Fibroblast of gingiva (primary cell): Measurements from ENCODE around the gene BSCL2.
"Not testable (repeated sequence)": the region's sequence is repeated elsewhere in the genome, so short reads cannot be mapped to it uniquely, and the experiment has no call there.

Source experiments
- DNase-seq: peaks from one replicate; pipeline ENCODE4 v3.0.0-alpha.2; 2011; ENCODE audit warnings: low read depth

The BSCL2 gene

GRCh38 chr11:62707277-62707861, at the start of gene BSCL2, which contains the start of gene GNG3:
Gene BSCL2, minus strand, starts transcription at chr11:62707424. Its CDS starts 229 bp downstream, at chr11:62707195.
Gene GNG3, plus strand, starts transcription at chr11:62707676. Its CDS starts 620 bp downstream, at chr11:62708296.
- no peak for DNase-seq

- DNase-seq: no peak
These were observed 47.9 kb upstream of the BSCL2 start for GRCh38 chr11:62755086-62755615.

- peak; percentile 99 for DNase-seq
These were observed 46.7 kb upstream of the BSCL2 start, which contains the start of gene ZBTB3 for GRCh38 chr11:62753736-62754603. Gene ZBTB3, minus strand, starts transcription at chr11:62754160. Its CDS starts 496 bp downstream, at chr11:62753664.

- no peak for DNase-seq
These were observed 45.9 kb upstream of the BSCL2 start for GRCh38 chr11:62752994-62753735.

GRCh38 chr11:62752177-62752785, 45.1 kb upstream of the BSCL2 start:
- DNase-seq: no peak

GRCh38 chr11:62749931-62750330, 42.7 kb upstream of the BSCL2 start:
- not testable (repeated sequence) for DNase-seq

GRCh38 chr11:62747475-62748160, 40.4 kb upstream of the BSCL2 start:
- no peak for DNase-seq

- DNase-seq: no peak
These were observed 30.0 kb upstream of the BSCL2 start for GRCh38 chr11:62737196-62737595.

GRCh38 chr11:62732830-62733229, 25.6 kb upstream of the BSCL2 start:
- DNase-seq: peak; percentile 64

- not testable (repeated sequence) for DNase-seq
These were observed 22.9 kb upstream of the BSCL2 start for GRCh38 chr11:62730076-62730475.

GRCh38 chr11:62728171-62728988, 21.2 kb upstream of the BSCL2 start, which contains the start of gene TTC9C:
Gene TTC9C, plus strand, starts transcription at chr11:62728486. Its CDS starts 363 bp downstream, at chr11:62728849.
- peak; percentile 82 for DNase-seq

GRCh38 chr11:62727872-62728170, 20.6 kb upstream of the BSCL2 start:
- DNase-seq: peak; percentile 95

- peak; percentile 99 for DNase-seq
These were observed 20.1 kb upstream of the BSCL2 start, which contains the start of gene HNRNPUL2 for GRCh38 chr11:62727165-62727871. Gene HNRNPUL2, minus strand, starts transcription at chr11:62727457. Its CDS starts 301 bp downstream, at chr11:62727156.

- DNase-seq: no peak
These were observed 19.6 kb upstream of the BSCL2 start for GRCh38 chr11:62726915-62727164.

GRCh38 chr11:62726156-62726914, 19.1 kb upstream of the BSCL2 start:
- DNase-seq: no peak

GRCh38 chr11:62725646-62726045, 18.4 kb upstream of the BSCL2 start:
- DNase-seq: no peak

GRCh38 chr11:62724171-62724570, 16.9 kb upstream of the BSCL2 start:
- no peak for DNase-seq

GRCh38 chr11:62721994-62722393, 14.8 kb upstream of the BSCL2 start:
- peak; percentile 21 for DNase-seq
